Heart left ventricle (tissue), 16 donors: ENCODE data around the gene SNX4. TPM values are rescaled to one million over a fixed set of nuclear protein-coding genes. Genes with fewer than 3 reads are reported as not detected.
"Not testable (repeated sequence)": the region's sequence is repeated elsewhere in the genome, so short reads cannot be mapped to it uniquely, and the experiment has no call there.

Experiments
- ATAC-seq, 4 donors: fragments of 200-7000 bp; cut with Tn5 transposase; one replicate each; pipeline ENCODE4 v1.9.1; 2020 to 2022; ENCODE audit warnings: moderate library complexity in 4 of 4, mild to moderate bottlenecking in 3 of 4, moderate number of reproducible peaks in 1 of 4
- DNase-seq, 5 donors: peaks; one replicate each; pipeline ENCODE4 v3.0.0-alpha.2; 2020
- H3K27ac ChIP-seq, 12 donors: fragments of 200-600 bp; sonication (generic) in 4 of 12; one replicate each; pipeline versions ENCODE4 v1.5.0 to v1.8.0; 2016 to 2022; ENCODE audit warnings: mild to moderate bottlenecking in 2 of 12
- H3K27me3 ChIP-seq, 9 donors: fragments of 200-600 bp; sonication (generic) in 2 of 9; one replicate each; pipeline versions ENCODE4 v1.5.1 to v1.8.0; 2016 to 2022; ENCODE audit warnings: mild to moderate bottlenecking in 3 of 9
- H3K36me3 ChIP-seq, 9 donors: fragments of 200-600 bp; sonication (generic) in 2 of 9; one replicate each; pipeline versions ENCODE4 v1.5.0 to v1.8.0; 2018 to 2022; ENCODE audit warnings: mild to moderate bottlenecking in 2 of 9
- H3K4me1 ChIP-seq, 12 donors: fragments of 200-600 bp; sonication (generic) in 4 of 12; one replicate each; pipeline versions ENCODE4 v1.5.0 to v1.8.0; 2016 to 2022; ENCODE audit warnings: mild to moderate bottlenecking in 3 of 12
- H3K4me3 ChIP-seq, 12 donors: fragments of 200-600 bp; sonication (generic) in 4 of 12; one replicate each; pipeline versions ENCODE4 v1.5.0 to v1.8.0; 2017 to 2022; ENCODE audit warnings: mild to moderate bottlenecking in 9 of 12, moderate library complexity in 4 of 12
- H3K9me3 ChIP-seq, 12 donors: fragments of 200-600 bp; sonication (generic) in 4 of 12; one replicate each; pipeline versions ENCODE4 v1.5.0 to v1.8.0; 2016 to 2022; ENCODE audit warnings: mild to moderate bottlenecking in 1 of 12
- POLR2A ChIP-seq, 2 donors: fragments of 450-650 bp; IDR thresholded peaks; one replicate each; pipeline ENCODE4 v1.6.1; 2017; ENCODE audit warnings: antibody characterized with exemption in 2 of 2, mild to moderate bottlenecking in 2 of 2, moderate library complexity in 2 of 2
- WGBS, 4 donors: extraction: QIAGEN DNeasy Blood & Tissue Kit in 2 of 4; methylation state at CpG; one replicate each; pipeline versions ENCODE4 v1.1.5 to v1.1.7; 2013 to 2018; 5-methylcytosine and 5-hydroxymethylcytosine counted together
- intact Hi-C, 10 donors: fragments of 100-400 bp; cut with DNase I; formaldehyde crosslinking; loops; one replicate each; pipeline versions ENCODE4 v1.11.1 to v1.14.2; 2022
- polyA plus RNA-seq, 2 donors: library from polyadenylated mRNA; stranded (reverse); fragments of 200-250 nt; gene quantifications; one replicate each; pipeline ENCODE4 v1.2.3, GENCODE V29; 2013
- total RNA-seq, 9 donors: library from RNA; depleted of rRNA in 2 of 9; stranded (reverse); fragments of >200 nt in 2 of 9; fragmentation: NEBNext Ultra II Directional in 3 of 9; extraction: Animal tissue kit (Norgen Biotek cat#: 25700) in 3 of 9; gene quantifications; one replicate each; pipeline versions ENCODE4 v1.1.0 to v1.2.4, GENCODE V29; 2016 to 2023
- TF ChIP-seq, protein P1 (sequence below), 12 donors: fragments of 200-600 bp; sonication (generic) in 4 of 12; IDR thresholded peaks; one replicate each; pipeline versions ENCODE4 v1.5.0 to v1.8.0; 2018 to 2022; ENCODE audit warnings: antibody characterized with exemption in 12 of 12, mild to moderate bottlenecking in 5 of 12
- donor health status: ischemic (EF 13 %, LVEDD 7.1; RV severe dilation, severe dysfunction).
- donor health status: healthy with polysubstance abuse.
- donor health status: DM: no; HTN: yes; CAD: no.
- donor health status: DM: no; HTN: no; CAD: no.
- donor health status: ischemic (EF 25% LVEDD 6.9; RV normal size, moderate dysfunction).
- donor health status: ischemic (EF 25% LVEDD 5.7; RV mildly dilated, moderate dysfunction).
- donor health status: healthy.
- donor health status: DM: yes; HTN: yes; CAD: no.
- donor health status: ischemic (EF 35%, LVEDD 5.7; RV mildly dilated, moderate dysfunction).
- donor health status: nonischemic (EF 11% LVEDD 7.7; RV severe dilation, severe dysfunction).
- donor health status: DM: yes; HTN: yes; CAD: no.
- donor health status: PGD.
- donor health status: ischemic (EF 29% LVEDD 5.4; RV normal size, mild dysfunction).
- donor health status: nonischemic (EF 23%, LVEDD 6.1; RV moderate dilation, normal function).

SNX4 gene
- total and polyA plus RNA-seq, 11 donors, result 9.8 to 33.8 (median 23.1) TPM

DNA sequence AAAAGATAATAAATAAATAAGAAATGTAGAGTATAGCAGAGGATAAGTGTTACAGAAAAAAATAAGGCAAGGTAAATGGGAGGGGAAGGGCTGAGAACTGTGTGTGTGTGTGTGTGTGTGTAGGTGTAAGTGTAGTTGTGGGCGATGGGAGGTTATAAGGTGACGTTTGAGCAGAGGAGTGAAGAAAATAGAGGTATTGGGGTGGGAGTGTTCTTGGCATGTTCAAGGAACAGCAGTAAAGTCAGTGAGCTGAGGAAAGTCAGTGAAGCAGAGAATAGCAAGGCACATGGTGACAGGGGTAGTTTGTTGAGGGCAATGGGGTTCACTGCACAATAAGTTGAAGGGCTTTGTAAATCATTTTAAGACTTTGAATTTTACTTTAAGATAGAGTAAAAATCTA, 113.9 kb downstream of the SNX4 start:
- WGBS, 4 donors, result 90 to 93% (median 91%) methylated on average over 2 of the region's 2 CpGs
- H3K27ac ChIP-seq, result no peak overlapping the region
- H3K9me3 ChIP-seq, result no peaks in the 10 kb centered on the region
- no peak for DNase-seq
- TF ChIP-seq POLR2A (IDR thresholded peaks at IDR 0.05), result no peak
- TF ChIP-seq, protein P1, sequence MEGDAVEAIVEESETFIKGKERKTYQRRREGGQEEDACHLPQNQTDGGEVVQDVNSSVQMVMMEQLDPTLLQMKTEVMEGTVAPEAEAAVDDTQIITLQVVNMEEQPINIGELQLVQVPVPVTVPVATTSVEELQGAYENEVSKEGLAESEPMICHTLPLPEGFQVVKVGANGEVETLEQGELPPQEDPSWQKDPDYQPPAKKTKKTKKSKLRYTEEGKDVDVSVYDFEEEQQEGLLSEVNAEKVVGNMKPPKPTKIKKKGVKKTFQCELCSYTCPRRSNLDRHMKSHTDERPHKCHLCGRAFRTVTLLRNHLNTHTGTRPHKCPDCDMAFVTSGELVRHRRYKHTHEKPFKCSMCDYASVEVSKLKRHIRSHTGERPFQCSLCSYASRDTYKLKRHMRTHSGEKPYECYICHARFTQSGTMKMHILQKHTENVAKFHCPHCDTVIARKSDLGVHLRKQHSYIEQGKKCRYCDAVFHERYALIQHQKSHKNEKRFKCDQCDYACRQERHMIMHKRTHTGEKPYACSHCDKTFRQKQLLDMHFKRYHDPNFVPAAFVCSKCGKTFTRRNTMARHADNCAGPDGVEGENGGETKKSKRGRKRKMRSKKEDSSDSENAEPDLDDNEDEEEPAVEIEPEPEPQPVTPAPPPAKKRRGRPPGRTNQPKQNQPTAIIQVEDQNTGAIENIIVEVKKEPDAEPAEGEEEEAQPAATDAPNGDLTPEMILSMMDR (IDR thresholded peaks at IDR 0.05), result no peak
- intact Hi-C loops, result no loop called here
- no peaks in the 10 kb centered on the region for H3K4me1 ChIP-seq
- H3K4me3 ChIP-seq, result no peak overlapping the region
- peaks cover 0 to 9% (median 0%) of the 10 kb centered on the region in 9 donors for H3K27me3 ChIP-seq
- ATAC-seq, result no peak
- H3K36me3 ChIP-seq, result no peaks in the 10 kb centered on the region

DNA sequence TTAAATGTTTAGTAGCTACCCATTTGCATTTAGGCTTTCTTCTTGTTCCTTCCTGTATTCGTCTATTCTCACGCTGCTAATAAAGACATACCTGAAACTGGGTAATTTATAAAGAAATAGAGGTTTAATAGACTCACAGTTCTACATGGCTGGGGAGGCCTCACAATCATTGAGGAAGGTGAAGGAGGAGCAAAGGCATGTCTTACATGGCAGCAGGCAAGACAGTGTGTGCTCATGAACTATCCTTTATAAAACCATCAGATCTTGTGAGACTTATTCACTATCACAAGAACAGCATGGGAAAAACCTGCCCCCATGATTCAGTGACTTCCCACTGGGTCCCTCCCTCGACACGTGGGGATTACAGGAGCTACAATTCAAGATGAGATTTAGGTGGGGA, 114.5 kb downstream of the SNX4 start:
- 82 to 96% (median 88%) methylated on average over 4 of the region's 4 CpGs for WGBS, 4 donors
- H3K9me3 ChIP-seq, intact Hi-C loops: not testable (repeated sequence)

DNA sequence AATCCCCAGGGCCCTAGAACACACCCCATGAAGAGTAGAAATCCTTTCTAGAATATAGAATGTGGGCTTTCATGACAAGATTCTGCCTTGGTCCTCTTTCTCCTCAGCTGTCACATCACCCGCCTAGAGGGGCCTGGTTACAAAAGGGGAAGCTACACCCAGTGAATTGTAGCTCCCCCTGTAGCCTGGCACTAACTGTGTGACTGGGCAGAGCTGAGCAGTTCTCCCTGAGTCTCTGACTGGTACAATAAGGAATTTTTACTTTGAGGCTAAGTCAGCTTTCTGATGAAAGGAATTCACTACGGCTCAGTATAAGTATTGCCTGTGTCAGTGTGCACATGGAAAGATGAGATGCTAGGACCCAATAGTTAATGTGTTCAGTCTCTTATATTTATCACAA, 116.2 kb downstream of the SNX4 start:
- H3K27me3 ChIP-seq, result peaks cover 0 to 2% (median 0%) of the 10 kb centered on the region in 9 donors
- no peaks in the 10 kb centered on the region for H3K36me3 ChIP-seq
- DNase-seq (no peak), ATAC-seq (no peak)
- TF ChIP-seq POLR2A (IDR thresholded peaks at IDR 0.05), result no peak
- TF ChIP-seq, protein P1 (IDR thresholded peaks at IDR 0.05), result no peak
- H3K9me3 ChIP-seq, result no peaks in the 10 kb centered on the region
- H3K4me3 ChIP-seq, result no peak overlapping the region
- no peak overlapping the region for H3K27ac ChIP-seq
- intact Hi-C loops, result no loop called here
- H3K4me1 ChIP-seq, result no peaks in the 10 kb centered on the region
- 88 to 93% (median 91%) methylated on average over 2 of the region's 2 CpGs for WGBS, 4 donors

More for the DNA sequence above, 114.5 kb downstream of the SNX4 start:
- not testable (repeated sequence) for H3K4me1 ChIP-seq, H3K36me3 ChIP-seq, DNase-seq, H3K4me3 ChIP-seq, H3K27ac ChIP-seq, ATAC-seq, H3K27me3 ChIP-seq

DNA sequence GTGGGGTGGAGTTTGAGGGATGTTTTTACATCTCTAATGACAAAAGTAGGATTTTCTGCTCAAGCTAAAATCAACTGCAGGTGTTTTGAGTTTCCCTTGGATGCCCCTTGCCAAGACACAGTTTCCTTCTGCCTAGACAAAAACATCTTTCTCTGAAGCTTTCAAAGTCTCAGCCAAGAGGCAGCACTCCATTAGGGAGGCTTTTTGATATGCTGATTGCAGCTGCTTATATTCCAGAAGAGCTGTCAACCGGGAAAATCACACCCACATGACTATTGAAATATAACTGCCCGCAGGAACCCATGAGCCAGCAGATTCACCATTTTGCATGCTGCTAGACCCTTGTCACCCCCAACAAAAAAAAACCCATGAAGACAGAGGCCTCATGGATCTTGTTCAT, 117.4 kb downstream of the SNX4 start:
- no peaks in the 10 kb centered on the region for H3K36me3 ChIP-seq
- peaks cover 0 to 3% (median 0%) of the 10 kb centered on the region in 9 donors for H3K27me3 ChIP-seq
- H3K4me3 ChIP-seq, result no peak overlapping the region
- H3K27ac ChIP-seq, result no peak overlapping the region
- WGBS, 4 donors, result 72 to 87% (median 81%) methylated on average over 2 of the region's 2 CpGs
- intact Hi-C loops, result no loop called here
- ATAC-seq (no peak), DNase-seq (no peak)
- H3K4me1 ChIP-seq, result no peaks in the 10 kb centered on the region
- no peak for TF ChIP-seq POLR2A (IDR thresholded peaks at IDR 0.05)
- TF ChIP-seq, protein P1 (IDR thresholded peaks at IDR 0.05), result no peak
- H3K9me3 ChIP-seq, result no peaks in the 10 kb centered on the region

DNA sequence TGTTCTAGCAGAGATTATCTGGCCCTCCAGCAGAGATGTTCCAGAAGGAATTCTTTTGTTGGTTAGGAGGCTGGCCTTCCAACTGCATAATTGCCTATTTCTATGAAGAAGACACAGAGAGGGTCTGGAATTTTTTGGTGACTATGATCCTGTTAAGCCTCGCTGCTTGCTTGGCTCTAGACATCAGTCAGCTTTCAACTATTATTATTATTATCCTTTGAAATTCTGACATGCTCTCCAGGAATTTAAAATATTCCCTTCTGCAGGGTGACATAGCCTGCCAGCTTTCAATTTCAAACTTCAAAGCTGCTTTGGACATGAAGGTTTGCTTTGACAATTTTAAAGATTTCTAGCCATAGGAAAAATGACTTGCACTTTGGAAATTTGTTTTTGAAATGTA, 118.6 kb downstream of the SNX4 start:
- no peak overlapping the region for H3K27ac ChIP-seq
- no peaks in the 10 kb centered on the region for H3K9me3 ChIP-seq
- DNase-seq, result no peak
- H3K27me3 ChIP-seq, result peaks cover 0 to 5% (median 0%) of the 10 kb centered on the region in 9 donors
- 60 to 81% (median 77%) methylated on average over 1 of the region's 1 CpG for WGBS, 4 donors
- no peak for ATAC-seq
- intact Hi-C loops, result no loop called here
- TF ChIP-seq, protein P1 (IDR thresholded peaks at IDR 0.05), result no peak
- no peak for TF ChIP-seq POLR2A (IDR thresholded peaks at IDR 0.05)
- no peaks in the 10 kb centered on the region for H3K4me1 ChIP-seq
- H3K4me3 ChIP-seq, result no peak overlapping the region
- no peaks in the 10 kb centered on the region for H3K36me3 ChIP-seq
